ENCODE results near the gene MAMLD1.
A peak's percentile ranks its signal among the peaks of the same experiment; 100 is the strongest.

Gene MAMLD1

DNA sequence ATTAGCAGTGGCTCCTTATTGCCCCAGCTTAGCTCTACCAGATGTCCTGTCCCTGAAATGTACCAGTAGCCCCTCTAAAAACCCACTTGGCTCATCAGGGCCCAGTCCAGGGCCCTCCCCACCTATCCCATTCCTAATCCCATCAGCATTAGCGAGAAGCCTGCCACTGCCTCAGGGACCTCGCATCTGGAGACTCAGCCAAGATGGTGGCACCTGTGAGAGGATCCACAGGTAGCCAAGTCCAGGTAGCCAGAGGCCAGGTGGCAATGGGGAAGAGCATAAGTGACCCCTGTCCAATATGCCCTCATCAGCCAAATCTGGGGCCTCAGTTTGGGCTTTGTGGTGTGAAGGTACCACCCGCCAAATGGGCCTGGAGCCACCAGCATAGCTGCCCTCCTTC is 97.7 kb downstream of the MAMLD1 start:
- DNase-seq (ENCODE audit: low spot score): no peak

DNA sequence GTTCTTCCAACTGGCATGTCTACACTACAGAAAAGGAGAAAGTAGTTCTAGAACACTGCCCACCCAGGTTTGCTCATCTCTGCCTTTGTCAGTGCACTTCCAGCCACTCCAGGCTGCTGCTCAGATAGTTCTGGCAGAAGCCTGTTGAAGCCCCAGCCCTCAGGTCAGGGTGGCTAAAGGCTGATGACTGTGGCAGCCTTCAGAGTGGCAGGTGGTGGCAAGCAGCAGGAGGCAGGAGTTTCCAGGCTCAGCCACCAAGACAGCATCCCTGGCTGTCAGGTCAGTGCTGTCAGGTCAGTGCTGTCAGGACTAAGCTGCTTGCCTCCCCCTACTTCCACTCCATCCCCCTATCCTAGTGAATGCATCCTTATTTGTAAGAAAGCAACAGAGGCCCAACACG is 100.4 kb downstream of the MAMLD1 start:
- DNase-seq (ENCODE audit: low spot score): no peak

- no peak for DNase-seq (ENCODE audit: low spot score)
Measured at GRCh38 chrX:150464001-150464400, 100.9 kb downstream of the MAMLD1 start.

GRCh38 chrX:150465326-150465725 is 102.2 kb downstream of the MAMLD1 start:
- no peak for DNase-seq (ENCODE audit: low spot score)

DNA sequence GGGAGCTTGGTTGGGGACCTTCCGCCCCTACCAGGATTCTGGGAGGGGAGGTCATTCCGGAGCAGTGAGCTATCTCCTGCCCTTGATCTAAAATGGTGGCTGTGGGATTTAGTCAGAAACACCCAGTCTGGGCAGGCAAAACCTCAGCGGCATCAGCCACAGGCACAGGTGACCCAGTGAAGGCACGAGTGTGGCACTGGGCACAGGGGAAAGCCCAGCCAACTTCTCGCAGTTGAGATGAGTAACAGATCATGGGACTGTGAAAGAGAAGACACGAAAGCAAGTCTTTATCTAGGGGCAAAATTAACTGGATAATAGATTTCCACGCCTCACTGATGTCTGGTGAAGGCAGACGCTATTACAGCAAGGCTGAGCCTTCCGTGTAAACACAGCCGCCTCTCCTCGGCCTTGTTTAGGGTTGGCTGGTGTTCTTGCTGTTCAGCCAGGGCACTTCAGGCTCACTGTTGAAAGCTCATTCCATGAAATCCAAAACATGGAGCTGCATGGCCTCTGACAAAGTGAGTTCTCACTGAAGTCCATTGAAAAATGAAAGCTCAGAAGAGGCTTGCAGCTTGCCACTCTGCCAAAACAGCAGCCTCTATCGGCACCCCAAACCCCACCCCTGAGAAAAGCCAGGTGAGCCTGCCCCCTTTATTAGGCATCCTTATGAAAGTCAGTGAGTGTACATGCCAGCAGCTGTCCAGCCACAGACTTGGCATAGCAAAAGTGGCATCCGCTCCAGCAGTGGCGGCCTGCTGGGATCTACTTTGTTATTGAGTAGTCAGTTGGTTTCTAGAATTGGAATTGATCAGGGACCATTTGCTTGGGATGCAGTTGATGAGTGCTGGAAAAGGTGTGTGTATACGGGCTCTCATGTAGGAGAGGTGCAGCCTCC is 103.0 kb downstream of the MAMLD1 start:
- no peak for DNase-seq (ENCODE audit: low spot score)

- no peak for DNase-seq (ENCODE audit: low spot score)
Measured at GRCh38 chrX:150472306-150472705, 109.2 kb downstream of the MAMLD1 start.

DNA sequence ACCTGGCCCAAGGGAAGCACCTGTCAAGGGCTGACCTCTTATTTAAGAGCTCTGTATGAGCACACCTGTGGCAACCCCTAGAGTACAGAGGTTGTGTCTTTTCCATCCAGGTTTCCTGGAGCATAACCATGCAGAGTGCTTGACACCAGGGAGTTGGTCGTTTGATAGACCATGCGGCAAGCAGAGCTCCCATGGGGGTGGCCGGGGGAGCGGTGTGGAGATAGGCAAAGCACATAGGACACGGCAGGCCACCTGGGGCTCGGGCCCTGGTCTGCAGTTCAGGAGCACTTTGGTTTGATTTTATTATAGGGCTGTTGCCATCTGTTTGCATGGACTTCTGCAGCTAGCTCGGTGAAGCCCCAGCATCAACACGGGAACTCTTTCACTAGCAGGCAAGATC is 110.3 kb downstream of the MAMLD1 start:
- DNase-seq (ENCODE audit: low spot score): no peak

- no peak for DNase-seq (ENCODE audit: low spot score)
Measured at GRCh38 chrX:150475461-150475860, 112.3 kb downstream of the MAMLD1 start.

DNA sequence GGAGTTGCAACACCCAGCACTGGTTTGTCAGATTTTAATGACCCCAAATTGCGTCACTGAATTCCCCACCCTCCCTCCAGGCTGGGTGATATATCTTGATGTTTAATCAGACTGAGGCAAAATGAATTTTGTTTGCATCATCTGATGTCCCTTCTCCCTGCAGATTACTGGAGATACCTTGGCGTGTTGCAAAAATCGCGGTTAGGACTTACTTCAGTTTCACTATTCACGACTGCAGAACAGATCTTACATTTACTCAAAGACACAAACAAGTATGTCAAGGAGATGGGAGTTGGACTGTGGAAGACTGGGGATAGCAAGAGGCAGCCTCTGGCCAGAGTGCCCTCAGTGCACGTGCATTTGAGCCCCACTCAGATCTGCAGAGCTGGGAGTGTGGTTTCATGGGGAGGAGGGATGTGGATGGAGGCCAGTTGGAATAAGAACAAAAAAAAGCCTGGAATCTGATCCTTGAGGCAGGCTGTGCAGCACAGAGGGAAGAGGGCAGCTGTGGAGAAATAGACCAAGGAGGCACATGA is 113.1 kb downstream of the MAMLD1 start:
- no peak for DNase-seq (ENCODE audit: low spot score)

DNA sequence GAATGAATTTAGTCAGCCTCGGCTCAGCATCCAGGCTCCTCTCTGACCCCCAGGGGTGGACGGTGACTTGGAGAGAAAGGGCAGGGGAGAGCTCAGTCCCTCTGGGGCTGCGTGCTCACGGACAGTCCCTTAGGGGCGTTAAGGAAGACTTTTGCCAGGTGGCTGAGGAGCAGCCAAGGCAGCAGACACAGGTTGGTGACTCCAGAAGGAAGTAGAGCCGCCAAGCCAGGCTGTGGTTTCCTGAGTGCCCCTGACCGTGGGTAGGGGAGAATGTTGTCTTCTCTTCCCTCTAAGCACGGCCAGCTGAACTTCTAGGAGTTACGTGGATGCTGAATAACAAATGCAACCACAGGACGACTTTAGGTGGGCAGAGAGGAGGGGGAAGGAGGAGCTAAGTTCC is 114.3 kb downstream of the MAMLD1 start:
- no peak for DNase-seq (ENCODE audit: low spot score)

DNA sequence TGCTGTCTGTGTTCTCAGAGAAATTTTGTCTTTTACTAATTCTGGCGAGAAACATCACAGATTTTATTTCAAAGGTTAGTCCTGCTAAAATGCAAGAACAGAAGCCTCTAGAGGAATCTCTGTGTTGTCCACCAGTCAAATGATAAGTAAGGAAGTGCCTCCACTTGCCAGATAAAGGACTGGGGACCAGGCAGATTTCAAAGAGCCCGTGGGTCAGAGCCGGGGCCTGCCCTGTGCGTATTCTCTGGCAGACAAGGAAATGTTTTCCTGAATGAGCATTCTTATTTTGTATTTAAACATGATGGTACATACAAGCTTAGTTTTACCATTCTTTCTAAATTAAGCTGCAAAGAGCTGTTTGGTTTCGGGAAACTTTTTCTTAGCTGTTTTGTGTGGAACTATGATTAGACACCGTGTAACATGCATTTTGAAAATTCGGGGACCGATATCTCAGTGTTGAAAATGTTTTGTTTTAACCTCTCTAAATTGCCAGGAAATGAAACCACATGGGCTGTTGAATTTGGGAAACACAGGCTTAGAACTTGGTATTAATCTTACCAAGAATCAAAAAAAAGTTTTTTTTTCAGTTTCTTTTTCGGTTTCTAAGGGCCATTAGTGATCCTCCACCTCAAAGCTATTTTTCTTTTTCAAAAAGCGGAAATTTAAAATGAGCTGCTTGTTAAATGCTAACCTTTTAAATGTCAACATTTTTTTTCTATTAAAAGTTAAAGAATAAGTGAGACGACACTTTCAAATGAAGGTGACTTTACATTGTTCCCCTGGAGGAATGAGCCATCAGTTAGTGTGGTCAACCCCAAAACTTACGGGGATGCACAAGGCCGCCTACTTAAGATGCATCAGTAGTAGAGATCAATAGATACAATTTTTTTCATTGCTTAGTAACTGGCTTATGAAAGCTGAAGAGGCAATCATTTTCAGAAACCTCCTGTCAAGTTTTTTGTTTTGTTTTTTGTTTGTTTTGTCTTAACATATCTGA is 115.7 kb downstream of the MAMLD1 start:
- DNase-seq (ENCODE audit: low spot score): no peak

- DNase-seq (ENCODE audit: low spot score): peak; percentile 27
Measured at GRCh38 chrX:150482537-150483206, 119.6 kb downstream of the MAMLD1 start.

GRCh38 chrX:150483356-150483985 is 120.4 kb downstream of the MAMLD1 start:
- DNase-seq (ENCODE audit: low spot score): no peak

GRCh38 chrX:150486011-150486410 is 122.9 kb downstream of the MAMLD1 start:
- DNase-seq (ENCODE audit: low spot score): no peak

DNA sequence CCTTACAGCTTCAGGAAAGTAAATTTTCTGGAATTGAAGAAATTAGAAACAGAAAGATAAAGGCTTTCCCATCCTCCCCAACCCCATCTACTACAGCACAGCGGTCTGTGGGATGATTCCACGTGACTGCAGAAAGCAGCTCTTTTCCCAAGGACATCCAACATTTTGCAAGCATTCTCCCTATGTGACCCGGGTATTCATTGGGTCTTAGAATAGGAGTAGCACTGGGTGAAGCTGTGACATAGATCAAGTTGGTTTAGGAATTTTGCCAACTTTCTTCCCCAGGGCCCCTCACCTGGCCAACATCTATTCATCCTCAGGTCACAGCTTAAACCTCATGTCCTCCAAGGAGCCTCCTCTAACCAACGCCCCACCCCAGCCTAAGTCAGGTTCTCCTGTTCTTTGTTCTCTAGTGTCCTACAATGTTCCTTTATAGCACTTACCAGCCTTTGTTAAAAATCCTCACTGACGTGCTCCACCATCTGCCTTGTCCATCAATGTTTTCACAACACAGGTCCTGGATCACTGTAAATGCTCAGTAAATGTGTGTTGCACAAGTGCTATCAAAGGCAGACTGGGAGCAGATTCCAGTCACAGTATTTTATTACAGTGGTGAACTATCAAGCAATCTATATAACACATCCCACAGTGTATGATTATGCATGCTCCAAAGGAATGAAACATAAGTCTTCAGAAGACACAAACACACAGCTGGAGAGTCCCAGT is 124.4 kb downstream of the MAMLD1 start:
- DNase-seq (ENCODE audit: low spot score): no peak

DNA sequence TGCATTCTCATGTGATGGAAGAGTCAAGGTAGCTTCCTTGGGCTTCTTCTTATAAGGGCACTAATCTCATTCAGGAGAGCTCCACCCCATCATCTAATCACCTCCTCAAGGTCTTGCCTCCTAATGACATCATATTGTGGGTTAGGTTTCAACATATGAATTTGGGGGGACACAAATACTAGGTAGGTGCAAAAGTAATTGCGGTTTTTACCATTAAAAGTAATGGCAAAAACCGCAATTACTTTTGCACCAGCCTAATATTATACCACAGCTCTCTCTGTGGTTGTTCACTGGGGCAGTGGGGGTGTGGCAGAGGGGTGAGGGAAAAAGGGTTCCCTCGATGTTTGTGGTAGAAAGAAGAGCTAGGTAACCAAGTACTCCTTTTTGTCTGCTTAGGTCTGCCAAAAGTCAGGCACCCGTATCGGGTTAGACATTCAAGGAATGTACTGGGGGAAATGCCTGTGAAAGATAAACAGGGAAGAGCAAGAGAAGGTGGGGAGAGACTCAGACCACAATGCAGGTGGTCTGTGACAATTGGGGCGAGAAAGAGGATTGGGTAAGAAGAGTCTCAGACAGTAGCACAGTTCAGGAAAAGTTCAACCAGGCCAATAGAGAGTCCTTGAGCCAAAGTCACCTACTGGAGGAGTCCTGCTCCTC is 126.4 kb downstream of the MAMLD1 start:
- no peak for DNase-seq (ENCODE audit: low spot score)

DNA sequence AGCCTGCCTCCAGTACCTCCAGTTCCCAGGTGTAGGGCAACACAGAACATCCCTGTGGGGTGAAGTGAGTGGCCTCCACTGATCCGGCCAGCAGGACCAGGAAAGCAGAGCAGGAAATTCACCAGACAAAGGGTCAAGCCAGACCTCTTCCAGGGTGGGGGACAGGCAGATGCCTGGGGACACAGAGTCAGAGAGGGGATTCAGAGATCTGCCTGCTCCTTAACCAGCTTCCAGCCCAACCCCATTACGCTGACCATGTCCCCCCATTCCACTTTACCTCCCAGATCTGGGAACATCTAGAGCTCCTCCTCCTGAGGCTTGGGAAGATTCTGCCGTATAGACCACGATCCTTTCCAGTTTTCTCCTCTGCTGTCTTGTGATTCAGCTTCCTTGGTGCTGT is 132.4 kb downstream of the MAMLD1 start:
- no peak for DNase-seq (ENCODE audit: low spot score)

DNA sequence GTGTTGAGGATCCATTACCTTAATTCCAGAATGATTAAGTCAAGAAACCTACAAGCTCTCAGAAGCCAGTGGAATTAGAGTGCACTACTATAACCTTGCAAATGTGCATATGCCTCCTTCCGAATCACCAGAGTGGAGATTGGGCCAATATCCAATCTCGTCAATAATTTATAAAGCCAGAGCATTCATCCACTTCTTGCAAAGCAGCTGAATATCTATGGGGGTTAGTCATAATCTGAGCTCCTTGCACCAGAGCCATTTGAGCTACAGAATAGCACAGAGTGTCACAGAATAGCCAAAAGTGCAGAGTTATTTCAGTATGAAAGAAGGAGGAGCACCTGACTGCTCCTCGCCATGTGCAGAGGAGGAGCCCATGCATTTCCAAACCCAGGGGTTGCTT is 136.1 kb downstream of the MAMLD1 start:
- DNase-seq (ENCODE audit: low spot score): no peak

GRCh38 chrX:150502091-150502490 is 139.0 kb downstream of the MAMLD1 start:
- no peak for DNase-seq (ENCODE audit: low spot score)

Measured in LoVo (cell line).